ENCODE measurements around the gene PSORS1C2.
"Not testable (repeated sequence)": the region's sequence is repeated elsewhere in the genome, so short reads cannot be mapped to it uniquely, and the experiment has no call there.

PSORS1C2 gene

GRCh38 chr6:31138982-31139381, at the start of gene PSORS1C2:
Gene PSORS1C2, minus strand, starts transcription at chr6:31139066. Its CDS starts 40 bp downstream, at chr6:31139026.
- DNase-seq: no peak

- DNase-seq: no peak
These were observed 48.9 kb upstream of the PSORS1C2 start for GRCh38 chr6:31187780-31188194.

GRCh38 chr6:31186052-31186734, 47.3 kb upstream of the PSORS1C2 start:
- DNase-seq: no peak

GRCh38 chr6:31185695-31186051, 46.8 kb upstream of the PSORS1C2 start:
- DNase-seq: not testable (repeated sequence)

GRCh38 chr6:31183859-31184258, 45.0 kb upstream of the PSORS1C2 start:
- DNase-seq: not testable (repeated sequence)

GRCh38 chr6:31183287-31183686, 44.4 kb upstream of the PSORS1C2 start:
- DNase-seq: not testable (repeated sequence)

- DNase-seq: peak; percentile 76
These were observed 41.6 kb upstream of the PSORS1C2 start for GRCh38 chr6:31180500-31180899.

- DNase-seq: no peak
These were observed 41.0 kb upstream of the PSORS1C2 start for GRCh38 chr6:31179896-31180295.

- no peak for DNase-seq
These were observed 40.1 kb upstream of the PSORS1C2 start for GRCh38 chr6:31179042-31179386.

- DNase-seq: no peak
These were observed 39.5 kb upstream of the PSORS1C2 start for GRCh38 chr6:31178143-31179041.

- no peak for DNase-seq
These were observed 37.1 kb upstream of the PSORS1C2 start for GRCh38 chr6:31175971-31176370.

GRCh38 chr6:31174378-31174777, 35.5 kb upstream of the PSORS1C2 start:
- DNase-seq: no peak

GRCh38 chr6:31173406-31173805, 34.5 kb upstream of the PSORS1C2 start:
- DNase-seq: no peak

- no peak for DNase-seq
These were observed 34.1 kb upstream of the PSORS1C2 start for GRCh38 chr6:31172973-31173384.

- DNase-seq: no peak
These were observed 33.4 kb upstream of the PSORS1C2 start for GRCh38 chr6:31171931-31172905.

GRCh38 chr6:31170987-31171671, 32.3 kb upstream of the PSORS1C2 start:
- DNase-seq: no peak

- DNase-seq: no peak
These were observed 31.7 kb upstream of the PSORS1C2 start, which contains the start of gene POU5F1 for GRCh38 chr6:31170600-31170881. Gene POU5F1, minus strand, starts transcription at chr6:31170682. Its CDS starts 62 bp downstream, at chr6:31170620.

- DNase-seq: not testable (repeated sequence)
These were observed 31.2 kb upstream of the PSORS1C2 start for GRCh38 chr6:31169858-31170599.

GRCh38 chr6:31169123-31169857, 30.4 kb upstream of the PSORS1C2 start:
- DNase-seq: no peak

GRCh38 chr6:31168606-31169005, 29.7 kb upstream of the PSORS1C2 start:
- DNase-seq: no peak

GRCh38 chr6:31165986-31166385, 27.1 kb upstream of the PSORS1C2 start:
- DNase-seq: no peak

All from CD4-positive, alpha-beta T cell treated with Interleukin-17A for 4 hours (primary cell).